GM19438 (cell line): ENCODE data around the gene LARP1.
A peak's percentile ranks its signal among the peaks of the same experiment; 100 is the strongest.
"Not testable (repeated sequence)": the region's sequence is repeated elsewhere in the genome, so short reads cannot be mapped to it uniquely, and the experiment has no call there.

Source experiments
- ATAC-seq: cut with Tn5 transposase; IDR thresholded peaks from one replicate; pipeline ENCODE4 v1.9.1; 2021; ENCODE audit warnings: low read depth; ENCODE audit not compliant: unreplicated experiment

LARP1 gene

GRCh38 chr5:154755361-154756008, at the start of gene LARP1:
TSS of gene LARP1 (plus strand) at chr5:154755377. CDS start at chr5:154755758, 381 bp downstream.
- ATAC-seq, result no peak

- no peak for ATAC-seq
Measured at GRCh38 chr5:154706416-154706815, 48.8 kb upstream of the LARP1 start.

DNA sequence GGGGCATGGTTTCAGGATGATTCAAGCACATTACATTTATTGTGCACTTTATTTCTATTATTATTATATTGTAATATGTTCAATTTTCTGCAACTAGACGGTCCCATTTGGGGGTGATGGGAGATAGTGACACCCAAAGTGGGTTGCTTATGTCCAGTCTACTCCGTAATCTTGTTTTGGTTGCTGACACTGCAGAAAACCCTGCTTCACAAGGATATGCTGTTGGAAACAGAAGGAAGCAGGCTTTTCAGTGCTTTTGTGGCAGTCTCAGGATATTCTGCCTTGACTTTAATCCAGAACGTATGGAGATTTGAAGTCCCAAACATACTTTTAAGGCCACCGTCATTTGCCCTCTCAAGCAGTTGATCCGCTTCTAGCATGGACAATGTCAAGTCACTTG, 47.5 kb upstream of the LARP1 start:
- no peak for ATAC-seq

DNA sequence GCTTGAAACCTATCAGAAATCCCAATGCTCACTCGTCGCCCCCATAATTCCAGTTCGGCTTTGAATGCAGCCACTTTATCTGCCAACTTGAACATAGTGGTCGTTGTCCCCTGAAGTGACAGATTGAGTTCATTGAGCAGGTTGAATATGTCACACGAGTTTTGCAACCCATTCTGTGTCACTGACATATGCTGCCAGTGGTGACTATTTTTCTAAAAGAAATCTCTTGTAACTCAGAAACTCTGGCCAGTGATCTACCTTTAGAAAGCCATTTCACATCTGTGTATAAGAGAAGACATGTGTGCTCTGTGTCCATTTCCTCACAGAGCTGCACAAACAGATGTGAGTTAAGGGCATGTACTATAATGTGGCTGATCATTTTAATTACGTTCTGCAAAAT, 47.0 kb upstream of the LARP1 start:
- ATAC-seq, result no peak

DNA sequence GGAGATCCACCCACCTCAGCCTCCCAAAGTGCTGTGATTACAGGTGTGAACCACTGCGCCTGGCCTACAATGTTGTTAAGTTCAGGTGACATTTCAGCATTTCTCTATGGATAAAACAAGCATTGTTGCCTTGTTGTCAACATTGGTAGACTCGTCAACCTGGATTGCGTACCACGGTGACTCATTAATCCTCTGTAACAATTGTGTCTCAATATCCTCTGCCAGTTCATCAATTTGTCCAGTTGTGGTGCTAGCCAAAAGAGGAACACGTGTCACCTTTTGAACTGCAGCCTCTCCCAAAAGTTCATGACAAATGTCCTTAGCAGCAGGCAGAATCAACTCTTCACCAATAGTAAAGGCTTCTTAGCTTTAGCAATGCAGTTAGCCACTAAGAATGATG, 46.3 kb upstream of the LARP1 start:
- ATAC-seq, result no peak

DNA sequence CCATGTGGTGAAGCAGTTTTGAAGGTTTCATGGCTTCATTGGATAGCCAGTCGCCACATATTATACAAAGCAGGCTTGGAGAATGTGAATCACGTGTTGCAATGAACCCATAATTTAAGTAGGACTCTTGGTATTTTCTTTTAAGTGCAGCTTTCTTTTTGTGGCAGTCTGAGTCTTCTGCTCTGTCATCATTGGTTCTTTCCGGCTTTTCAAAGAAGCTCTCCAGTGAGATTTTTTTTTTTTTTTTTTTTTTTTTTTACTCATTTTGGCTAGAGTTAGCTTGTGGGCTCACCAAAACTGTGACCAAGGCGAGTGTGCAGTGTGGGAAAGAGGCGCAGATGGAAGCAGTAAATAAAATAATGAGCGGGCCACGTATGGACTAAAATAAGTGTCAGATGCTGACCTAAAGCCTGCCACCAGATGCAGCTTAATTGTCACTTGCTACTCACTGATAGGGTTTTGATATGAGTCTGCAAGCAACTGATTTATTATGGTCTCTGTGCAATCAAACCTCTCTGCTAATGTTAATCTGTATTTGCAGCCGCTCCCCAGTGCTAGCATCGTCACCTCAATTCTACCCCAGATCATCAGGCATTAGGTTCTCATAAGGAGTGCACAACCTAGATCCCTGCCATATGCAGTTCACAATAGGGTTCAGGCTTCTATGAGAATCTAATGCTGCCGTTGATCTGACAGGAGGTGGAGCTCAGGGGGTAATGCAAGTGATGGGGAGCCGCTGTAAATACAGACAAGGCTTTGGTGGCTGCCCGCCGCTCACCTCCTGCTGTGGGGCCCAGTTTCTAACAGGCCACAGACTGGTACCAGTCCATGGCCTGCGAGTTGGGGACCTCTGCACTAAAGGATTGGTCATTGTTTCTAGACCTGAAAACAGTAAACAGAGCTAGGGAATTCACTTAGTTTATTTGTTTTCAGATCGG, 45.5 kb upstream of the LARP1 start:
- no peak for ATAC-seq

- ATAC-seq, result no peak
Measured at GRCh38 chr5:154712518-154713437, 42.4 kb upstream of the LARP1 start.

- no peak for ATAC-seq
Measured at GRCh38 chr5:154713615-154714125, 41.5 kb upstream of the LARP1 start.

- peak; percentile 84 for ATAC-seq
Measured at GRCh38 chr5:154714266-154714986, 40.8 kb upstream of the LARP1 start.

- ATAC-seq, result no peak
Measured at GRCh38 chr5:154721481-154722058, 33.6 kb upstream of the LARP1 start.

- no peak for ATAC-seq
Measured at GRCh38 chr5:154722097-154722496, 33.1 kb upstream of the LARP1 start.

- ATAC-seq, result no peak
Measured at GRCh38 chr5:154722936-154723335, 32.2 kb upstream of the LARP1 start.

DNA sequence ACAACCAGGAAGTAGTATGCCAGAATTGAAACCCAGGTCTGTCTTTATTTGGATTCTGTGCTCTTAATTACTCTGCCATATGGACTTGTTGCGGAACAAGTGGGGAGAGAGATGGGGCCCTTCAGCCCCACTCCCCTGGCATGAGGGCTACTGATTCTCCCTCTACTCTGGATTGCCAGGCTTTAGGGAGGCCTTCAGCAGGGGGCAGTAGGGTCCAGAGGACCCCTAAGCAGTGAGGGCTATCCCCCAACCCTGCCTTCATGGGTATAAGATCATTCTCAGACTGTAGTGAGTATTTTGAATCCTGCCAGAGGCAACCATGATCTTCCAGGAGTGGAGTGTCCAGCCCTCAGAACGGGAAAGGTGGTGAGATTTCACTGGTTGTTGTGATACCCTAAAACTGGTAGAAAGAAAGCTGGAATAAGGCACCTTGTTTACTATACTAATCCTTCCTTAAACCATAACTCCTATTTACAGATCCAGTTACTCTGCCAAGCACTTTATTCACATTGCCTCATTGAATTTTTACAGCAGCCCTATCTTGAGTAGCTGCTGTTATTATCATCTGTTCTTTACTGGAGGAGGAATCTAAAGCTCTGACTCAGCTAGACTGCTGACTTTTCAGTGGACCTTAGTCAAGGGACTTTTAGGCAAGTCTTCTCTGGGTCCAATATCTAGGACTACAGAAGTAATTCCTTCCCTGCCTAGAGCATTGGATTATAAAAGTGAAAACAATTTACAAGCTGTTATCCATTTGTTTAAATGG, 31.3 kb upstream of the LARP1 start:
- no peak for ATAC-seq

DNA sequence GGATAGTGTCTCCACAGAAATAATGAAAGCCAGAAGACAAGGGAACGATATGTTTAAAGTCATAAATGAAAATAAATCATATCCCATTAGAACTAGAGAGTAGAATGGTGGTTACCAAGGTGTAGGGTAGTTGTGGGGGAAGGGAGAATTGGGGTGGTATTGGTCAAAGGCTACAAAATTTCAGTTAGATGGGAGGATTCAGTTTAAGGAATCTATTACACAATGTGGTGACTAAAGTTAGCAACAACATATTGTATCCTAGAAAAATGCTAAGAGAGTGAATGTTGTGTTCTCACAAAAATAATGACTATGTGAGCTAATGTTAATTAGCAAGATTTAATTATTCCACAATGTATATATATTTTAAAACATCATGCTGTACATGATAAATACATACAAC, 27.8 kb upstream of the LARP1 start:
- no peak for ATAC-seq

GRCh38 chr5:154728939-154729588, 26.1 kb upstream of the LARP1 start:
- no peak for ATAC-seq

DNA sequence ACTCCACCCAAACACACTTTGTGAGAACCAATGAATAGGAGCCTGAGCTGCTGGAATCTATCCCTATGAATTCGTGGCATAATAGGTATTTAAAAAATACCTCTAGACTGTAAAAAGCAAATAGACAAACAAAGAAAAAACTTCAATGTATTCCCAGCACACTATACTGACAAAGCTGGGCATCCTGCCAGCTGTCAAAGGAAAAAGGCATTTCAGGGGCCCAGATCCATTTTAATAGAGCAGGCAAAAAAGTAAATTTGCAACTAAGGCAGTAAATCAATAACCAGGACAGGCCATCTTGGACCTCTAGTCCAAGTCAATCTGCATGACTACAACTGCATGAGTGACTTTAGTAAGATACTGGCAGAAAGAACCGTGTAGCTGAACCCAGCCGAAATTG, 25.6 kb upstream of the LARP1 start:
- ATAC-seq, result no peak

DNA sequence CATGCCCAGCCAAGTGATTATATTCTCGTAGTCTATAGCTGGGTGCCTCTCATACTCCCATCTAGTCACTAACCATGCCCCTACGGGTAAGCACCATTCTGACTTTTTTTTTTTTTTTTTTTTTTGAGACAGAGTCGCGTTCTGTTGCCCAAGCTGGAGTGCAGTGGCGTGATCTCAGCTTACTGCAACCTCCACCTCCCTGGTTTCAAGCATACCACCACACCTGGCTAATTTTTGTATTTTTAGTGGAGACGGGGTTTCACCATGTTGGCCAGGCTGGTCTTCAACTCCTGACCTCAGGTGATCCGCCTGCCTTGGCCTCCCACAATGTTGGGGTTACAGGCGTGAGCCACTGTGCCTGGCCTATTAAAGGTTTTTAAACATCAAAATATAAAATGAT, 24.4 kb upstream of the LARP1 start:
- not testable (repeated sequence) for ATAC-seq

GRCh38 chr5:154732212-154732611, 23.0 kb upstream of the LARP1 start:
- ATAC-seq, result no peak
